Right lobe of liver (tissue), 6 donors: Measurements from ENCODE around the gene EMP3. TPM values are rescaled to one million over a fixed set of nuclear protein-coding genes. Genes with fewer than 3 reads are reported as not detected.
"Not testable (repeated sequence)": the region's sequence is repeated elsewhere in the genome, so short reads cannot be mapped to it uniquely, and the experiment has no call there.

Experiments used
- ATAC-seq, 4 donors: fragments of 200-7000 bp; cut with Tn5 transposase; one replicate each; pipeline ENCODE4 v1.9.1; 2020; ENCODE audit warnings: mild to moderate bottlenecking in 4 of 4, moderate library complexity in 4 of 4
- DNase-seq, 3 donors: peaks; one replicate each; pipeline ENCODE4 v3.0.0-alpha.2; 2020
- H3K27ac ChIP-seq, 3 donors: fragments of 200-600 bp; one replicate each; pipeline ENCODE4 v1.8.0; 2022
- H3K27me3 ChIP-seq, 2 donors: fragments of 200-600 bp; one replicate each; pipeline ENCODE4 v1.8.0; 2022
- H3K36me3 ChIP-seq, 4 donors: fragments of 200-600 bp; sonication (generic) in 1 of 4; one replicate each; pipeline versions ENCODE4 v1.5.1 to v1.8.0; 2017 to 2022; ENCODE audit warnings: control low read depth in 1 of 4
- H3K4me1 ChIP-seq, 4 donors: fragments of 200-600 bp; sonication (generic) in 1 of 4; one replicate each; pipeline versions ENCODE4 v1.5.1 to v1.8.0; 2017 to 2022; ENCODE audit warnings: control low read depth in 1 of 4
- H3K4me3 ChIP-seq, 3 donors: fragments of 200-600 bp; one replicate each; pipeline ENCODE4 v1.8.0; 2022
- H3K9me3 ChIP-seq, 4 donors: fragments of 200-600 bp; sonication (generic) in 1 of 4; one replicate each; pipeline versions ENCODE4 v1.5.1 to v1.8.0; 2017 to 2022; ENCODE audit warnings: control low read depth in 1 of 4
- POLR2A ChIP-seq: fragments of 450-650 bp; IDR thresholded peaks from one replicate; pipeline ENCODE4 v1.6.1; 2017; ENCODE audit warnings: antibody characterized with exemption, mild to moderate bottlenecking
- WGBS: methylation state at CpG from one replicate; pipeline ENCODE4 v1.1.6; 2018; ENCODE audit warnings: low coverage, low lambda C conversion rate; ENCODE audit not compliant: insufficient coverage; ENCODE audit errors: missing lambda C conversion rate; 5-methylcytosine and 5-hydroxymethylcytosine counted together
- intact Hi-C, 2 donors: fragments of 100-400 bp; cut with DNase I; formaldehyde crosslinking; loops; one replicate each; pipeline versions ENCODE4 v1.11.2 to v1.14.1; 2022
- total RNA-seq, 6 experiments: library from RNA; depleted of rRNA in 2 of 6; stranded (reverse); fragments of >200 nt in 2 of 6; fragmentation: NEBNext Ultra II Directional in 3 of 6; extraction: Animal tissue kit (Norgen Biotek cat#: 25700) in 3 of 6; gene quantifications; one replicate each; pipeline versions ENCODE4 v1.1.0 to v1.2.4, GENCODE V29; 2016 to 2023
- TF ChIP-seq, protein P1 (sequence below), 4 donors: fragments of 200-600 bp in 3 of 4; fragments of 450-650 bp in 1 of 4; IDR thresholded peaks; one replicate each; pipeline versions ENCODE4 v1.5.1 to v1.8.0; 2016 to 2022; ENCODE audit warnings: antibody characterized with exemption in 4 of 4, mild to moderate bottlenecking in 2 of 4
- donor health status: DM: no; HTN: yes; CAD: no.
- donor health status: DM: no; HTN: no; CAD: no.
- donor health status: DM: no; HTN: no; CAD: no.
- donor health status: DM: no; HTN: yes; CAD: no.
- donor health status: DM: no; HTN: yes; CAD: no.

EMP3 gene
- total RNA-seq, 6 experiments from 2014 or later: 2.8 to 14.2 (median 5.6) TPM

DNA sequence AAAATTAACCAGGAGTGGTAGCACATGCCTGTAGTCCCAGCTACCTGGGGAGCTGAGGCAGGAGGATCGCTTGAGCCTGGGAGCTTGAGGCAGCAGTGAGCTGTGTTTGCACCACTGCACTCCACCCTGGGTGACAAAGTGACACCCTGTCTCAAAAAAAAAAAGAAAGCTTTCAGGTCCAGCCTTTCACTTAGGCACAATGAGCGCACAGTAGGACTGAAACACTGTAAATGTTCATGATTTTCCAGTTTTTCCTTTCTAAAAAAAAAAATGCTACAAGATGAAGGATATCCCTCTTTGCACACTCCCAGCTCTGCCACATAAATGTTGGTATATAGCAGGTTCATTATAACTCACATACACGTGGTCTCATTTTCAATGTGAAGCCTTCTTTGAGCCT, 37.6 kb upstream of the EMP3 start:
- peaks cover 0 to 6% (median 2%) of the 10 kb centered on the region in 4 donors for H3K4me1 ChIP-seq
- WGBS: 63% methylated on average over 2 of the region's 3 CpGs
- no peak for TF ChIP-seq POLR2A
- TF ChIP-seq, protein P1, sequence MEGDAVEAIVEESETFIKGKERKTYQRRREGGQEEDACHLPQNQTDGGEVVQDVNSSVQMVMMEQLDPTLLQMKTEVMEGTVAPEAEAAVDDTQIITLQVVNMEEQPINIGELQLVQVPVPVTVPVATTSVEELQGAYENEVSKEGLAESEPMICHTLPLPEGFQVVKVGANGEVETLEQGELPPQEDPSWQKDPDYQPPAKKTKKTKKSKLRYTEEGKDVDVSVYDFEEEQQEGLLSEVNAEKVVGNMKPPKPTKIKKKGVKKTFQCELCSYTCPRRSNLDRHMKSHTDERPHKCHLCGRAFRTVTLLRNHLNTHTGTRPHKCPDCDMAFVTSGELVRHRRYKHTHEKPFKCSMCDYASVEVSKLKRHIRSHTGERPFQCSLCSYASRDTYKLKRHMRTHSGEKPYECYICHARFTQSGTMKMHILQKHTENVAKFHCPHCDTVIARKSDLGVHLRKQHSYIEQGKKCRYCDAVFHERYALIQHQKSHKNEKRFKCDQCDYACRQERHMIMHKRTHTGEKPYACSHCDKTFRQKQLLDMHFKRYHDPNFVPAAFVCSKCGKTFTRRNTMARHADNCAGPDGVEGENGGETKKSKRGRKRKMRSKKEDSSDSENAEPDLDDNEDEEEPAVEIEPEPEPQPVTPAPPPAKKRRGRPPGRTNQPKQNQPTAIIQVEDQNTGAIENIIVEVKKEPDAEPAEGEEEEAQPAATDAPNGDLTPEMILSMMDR (IDR thresholded peaks at IDR 0.05): no peak
- H3K9me3 ChIP-seq: peaks cover 0 to 7% (median 0%) of the 10 kb centered on the region in 4 donors
- ATAC-seq (no peak), DNase-seq (no peak)
- no peaks in the 10 kb centered on the region for H3K27me3 ChIP-seq
- H3K36me3 ChIP-seq: no peaks in the 10 kb centered on the region
- H3K27ac ChIP-seq: no peak overlapping the region
- H3K4me3 ChIP-seq: no peak overlapping the region
- intact Hi-C loops: no loop called here

DNA sequence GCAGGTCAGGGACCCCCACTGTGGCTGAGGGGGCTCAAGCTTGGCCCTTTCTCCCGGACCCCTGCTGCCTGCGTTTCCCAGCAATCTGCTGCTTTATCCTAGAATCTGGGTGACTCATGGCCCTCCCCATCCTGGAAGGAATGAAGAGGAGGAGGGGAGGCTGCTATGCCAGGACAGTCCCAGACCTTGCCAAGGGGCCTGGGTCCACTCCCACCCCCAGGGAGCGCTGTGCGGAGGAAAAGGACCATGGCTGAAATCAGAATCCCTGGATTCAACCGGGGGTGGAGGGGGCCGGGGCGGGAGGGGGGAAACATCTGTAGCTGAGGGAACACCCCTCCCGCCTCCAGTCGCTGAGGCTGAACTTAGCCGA, 35.0 kb upstream of the EMP3 start:
- ATAC-seq: peak in 2 of 4 donors; percentile 23 to 30
- no peaks in the 10 kb centered on the region for H3K27me3 ChIP-seq
- no peak overlapping the region for H3K4me3 ChIP-seq
- no peak for TF ChIP-seq POLR2A
- H3K36me3 ChIP-seq: no peaks in the 10 kb centered on the region
- H3K27ac ChIP-seq: no peak overlapping the region
- peak in 1 of 3 donors; percentile 31 for DNase-seq
- WGBS: 0% methylated on average over 4 of the region's 10 CpGs
- peaks cover 0 to 7% (median 0%) of the 10 kb centered on the region in 4 donors for H3K9me3 ChIP-seq
- H3K4me1 ChIP-seq: peaks cover 0 to 6% (median 2%) of the 10 kb centered on the region in 4 donors
- intact Hi-C loops: no loop called here

GRCh38 chr19:48290771-48291488, 34.4 kb upstream of the EMP3 start:
- Histone ChIP-seq H3K4me3 (peak overlapping the region in 2 of 3 donors; percentile 17 to 41), H3K36me3 (no peaks in the 10 kb centered on the region), H3K27me3 (no peaks in the 10 kb centered on the region), H3K27ac (no peak overlapping the region), H3K4me1 (peaks cover 0 to 6% (median 2%) of the 10 kb centered on the region in 4 donors), H3K9me3 (peaks cover 0 to 7% (median 0%) of the 10 kb centered on the region in 4 donors)
- intact Hi-C loops: no loop called here
- DNase-seq (peak; percentile 74 to 76 (median 76)), ATAC-seq (peak; percentile 88 to 94 (median 91))
- TF ChIP-seq, protein P1 (IDR thresholded peaks at IDR 0.05): peak; percentile 82 to 99 (median 98)
- TF ChIP-seq POLR2A: no peak
- WGBS: 3% methylated on average over 12 of the region's 45 CpGs

DNA sequence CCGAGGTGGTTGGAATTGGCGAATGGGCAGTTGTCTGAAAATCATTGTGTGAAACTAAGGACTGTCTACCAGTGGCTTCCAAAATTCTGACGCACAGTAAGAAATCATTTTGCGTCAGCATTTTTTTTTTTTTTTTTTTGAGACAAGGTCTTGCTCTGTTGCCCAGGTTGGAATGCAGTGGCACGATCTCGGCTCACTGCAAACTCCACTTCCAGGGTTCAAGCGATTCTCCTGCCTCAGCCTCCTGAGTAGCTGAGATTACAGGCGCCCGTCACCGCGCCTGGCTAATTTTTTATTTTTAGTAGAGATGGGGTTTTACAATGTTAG, 33.9 kb upstream of the EMP3 start:
- intact Hi-C loops, H3K36me3 ChIP-seq, DNase-seq, H3K4me1 ChIP-seq, H3K9me3 ChIP-seq, H3K27ac ChIP-seq, ATAC-seq, H3K27me3 ChIP-seq: not testable (repeated sequence)
- H3K4me3 ChIP-seq: peak overlapping the region in 1 of 3 donors; percentile 17
- WGBS: 25% methylated on average over 11 of the region's 11 CpGs

- 80% methylated on average over 4 of the region's 4 CpGs for WGBS
- Histone ChIP-seq H3K4me3 (no peak overlapping the region), H3K9me3 (no peaks in the 10 kb centered on the region), H3K27me3 (no peaks in the 10 kb centered on the region), H3K4me1 (peaks cover 0 to 6% (median 2%) of the 10 kb centered on the region in 4 donors), H3K36me3 (no peaks in the 10 kb centered on the region), H3K27ac (no peak overlapping the region)
- intact Hi-C loops: no loop called here
- DNase-seq (no peak), ATAC-seq (no peak)
- TF ChIP-seq, protein P1 (IDR thresholded peaks at IDR 0.05): no peak
- no peak for TF ChIP-seq POLR2A
These were observed 32.6 kb upstream of the EMP3 start for GRCh38 chr19:48292798-48293197.
